OCI-LY3 (cell line): Measurements from ENCODE around the gene LRRTM3.

Experiments
- CTCF ChIP-seq: fragments of 200-600, 300-600 bp; sonication (generic); IDR thresholded peaks from 2 replicates; pipeline ENCODE4 v1.5.1; 2014; ENCODE audit warnings: antibody characterized with exemption, low read length, low read depth
- EZH2phosphoT487 ChIP-seq: fragments of 200-600 bp; shearing (Covaris generic); IDR thresholded peaks from 2 replicates; pipeline ENCODE4 v1.6.1; 2018; ENCODE audit warnings: antibody characterized with exemption, mixed run types, low read depth

DNA sequence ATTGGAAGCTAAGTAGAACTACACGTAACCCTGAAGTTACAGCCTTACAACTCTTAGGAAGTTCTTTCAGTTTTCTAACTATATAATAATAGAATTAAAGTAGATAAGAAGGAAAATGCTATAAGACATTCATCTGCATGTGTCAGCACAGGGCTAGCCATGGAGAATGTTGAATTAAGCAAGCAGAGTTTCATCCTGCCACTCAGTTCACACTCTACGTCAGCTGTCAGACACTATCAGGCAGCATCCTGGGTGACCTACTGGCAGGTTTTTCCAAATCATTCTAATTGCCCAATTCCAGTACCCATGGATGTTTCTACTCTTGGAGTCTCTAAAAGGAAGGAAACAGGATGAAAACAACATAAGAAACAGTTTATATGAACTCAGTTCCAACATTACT is 45.0 kb upstream of the LRRTM3 start:
- TF ChIP-seq EZH2phosphoT487 = no peak
- TF ChIP-seq CTCF = no peak
